K562 (cell line): ENCODE measurements around the gene PTPRT.

Experiments
- CREM ChIP-seq: IDR thresholded peaks from 2 replicates; pipeline ENCODE4 v1.6.1; 2014; ENCODE audit warnings: antibody characterized with exemption, low read depth
- RBM14 ChIP-seq: fragments of 200-400 bp; formaldehyde crosslinking; IDR thresholded peaks from 2 replicates; pipeline ENCODE4 v1.6.1; 2018; ENCODE audit warnings: low read depth, mild to moderate bottlenecking, low read length, moderate library complexity, borderline replicate concordance; ENCODE audit not compliant: insufficient read depth
- SMAD2 ChIP-seq: fragments of 150-350 bp; IDR thresholded peaks from 2 replicates; pipeline ENCODE4 v1.6.1; 2014; ENCODE audit warnings: low read depth, mild to moderate bottlenecking, low read length

GRCh38 chr20:43231829-43232228, 42.1 kb upstream of the PTPRT start:
- TF ChIP-seq RBM14 (no peak), SMAD2 (no peak), CREM (no peak)
